ENCODE results near the gene KIT. TPM values are rescaled to one million over a fixed set of nuclear protein-coding genes. Genes with fewer than 3 reads are reported as not detected.

Gene KIT
- total RNA-seq, 2 experiments from 2014 or later: 0.96 to 11.0 TPM

DNA sequence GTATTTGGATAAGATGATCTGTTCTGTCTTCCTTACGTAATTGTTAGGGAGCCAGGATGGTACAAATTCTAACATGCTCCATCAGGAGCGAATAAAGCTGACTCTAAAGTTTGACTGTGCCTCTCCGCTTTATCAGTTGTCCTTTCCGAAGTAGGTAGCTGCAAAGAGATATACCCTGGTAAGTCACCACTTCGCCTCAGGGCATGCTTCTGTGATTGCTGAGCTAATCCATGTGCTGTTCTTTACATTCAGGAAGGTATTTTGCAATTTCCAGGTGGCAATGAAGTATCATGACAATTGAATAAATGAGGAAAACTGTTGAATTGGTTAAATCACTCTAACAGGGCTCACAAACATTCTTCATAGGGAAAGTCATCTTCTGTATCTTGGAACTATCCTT, 38.9 kb downstream of the KIT start:
- ATAC-seq (no peak), DNase-seq (no peak)
- Mint-ChIP-seq H3K4me1 (no peaks in the 10 kb centered on the region), H3K36me3 (no peaks in the 10 kb centered on the region), H3K9me3 (ENCODE audit: low read depth) (no peaks in the 10 kb centered on the region), H3K4me3 (no peak overlapping the region), H3K27me3 (no peaks in the 10 kb centered on the region), H3K27ac (no peak overlapping the region)
- CTCF ChIA-PET: no interaction called here

DNA sequence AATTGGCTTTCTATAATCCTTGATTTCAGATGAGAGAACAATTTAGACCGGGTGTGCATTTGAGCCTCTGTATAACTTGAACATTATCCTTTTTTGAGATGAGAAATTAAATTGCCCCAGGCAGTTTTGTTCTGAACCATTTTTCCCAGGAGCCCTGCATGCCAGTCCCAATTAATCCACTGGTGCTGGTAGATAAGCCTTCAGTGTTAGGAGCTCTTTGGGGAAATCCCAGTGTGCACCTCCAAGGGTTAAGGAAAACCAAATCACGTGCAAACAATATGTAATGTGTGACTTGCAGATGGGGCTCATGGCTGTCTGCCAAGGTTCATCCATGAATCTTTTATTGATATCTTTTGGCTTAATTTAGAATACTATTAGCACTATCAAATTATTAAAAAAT, 43.2 kb downstream of the KIT start:
- Mint-ChIP-seq H3K9me3 (ENCODE audit: low read depth) (no peaks in the 10 kb centered on the region), H3K36me3 (no peaks in the 10 kb centered on the region), H3K4me3 (no peak overlapping the region), H3K27me3 (no peaks in the 10 kb centered on the region), H3K27ac (no peak overlapping the region), H3K4me1 (no peaks in the 10 kb centered on the region)
- DNase-seq: no peak
- CTCF ChIA-PET: no interaction called here
- no peak for ATAC-seq

DNA sequence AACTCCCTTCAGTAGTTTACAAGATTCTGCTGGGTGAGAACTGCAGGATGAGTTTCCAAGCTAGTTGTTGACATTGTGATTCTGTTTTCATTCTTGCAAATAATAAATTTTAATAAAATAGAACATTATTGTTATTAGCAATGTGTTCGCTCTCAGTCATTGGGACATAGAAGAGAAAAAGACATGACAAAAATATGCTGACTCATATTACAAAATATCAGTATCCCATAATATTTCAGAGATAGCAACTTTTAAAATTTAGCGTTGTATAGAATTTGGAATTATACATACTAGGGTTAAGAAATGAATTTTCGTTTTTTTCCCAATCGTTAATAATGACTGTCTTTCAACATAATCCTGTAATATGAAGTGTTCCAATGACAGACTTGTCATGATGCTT, 45.4 kb downstream of the KIT start:
- Mint-ChIP-seq H3K9me3 (ENCODE audit: low read depth) (no peaks in the 10 kb centered on the region), H3K4me1 (no peaks in the 10 kb centered on the region), H3K36me3 (no peaks in the 10 kb centered on the region), H3K27ac (no peak overlapping the region), H3K27me3 (no peaks in the 10 kb centered on the region), H3K4me3 (no peak overlapping the region)
- no peak for DNase-seq
- no peak for ATAC-seq
- CTCF ChIA-PET: no interaction called here

- no peak for ATAC-seq
- DNase-seq: no peak
- Mint-ChIP-seq H3K9me3 (ENCODE audit: low read depth) (no peaks in the 10 kb centered on the region), H3K36me3 (no peaks in the 10 kb centered on the region), H3K4me3 (no peak overlapping the region), H3K27ac (no peak overlapping the region), H3K27me3 (no peaks in the 10 kb centered on the region), H3K4me1 (peaks cover 5% of the 10 kb centered on the region)
- CTCF ChIA-PET: no interaction called here
These were observed 49.6 kb downstream of the KIT start for GRCh38 chr4:54707406-54707805.

DNA sequence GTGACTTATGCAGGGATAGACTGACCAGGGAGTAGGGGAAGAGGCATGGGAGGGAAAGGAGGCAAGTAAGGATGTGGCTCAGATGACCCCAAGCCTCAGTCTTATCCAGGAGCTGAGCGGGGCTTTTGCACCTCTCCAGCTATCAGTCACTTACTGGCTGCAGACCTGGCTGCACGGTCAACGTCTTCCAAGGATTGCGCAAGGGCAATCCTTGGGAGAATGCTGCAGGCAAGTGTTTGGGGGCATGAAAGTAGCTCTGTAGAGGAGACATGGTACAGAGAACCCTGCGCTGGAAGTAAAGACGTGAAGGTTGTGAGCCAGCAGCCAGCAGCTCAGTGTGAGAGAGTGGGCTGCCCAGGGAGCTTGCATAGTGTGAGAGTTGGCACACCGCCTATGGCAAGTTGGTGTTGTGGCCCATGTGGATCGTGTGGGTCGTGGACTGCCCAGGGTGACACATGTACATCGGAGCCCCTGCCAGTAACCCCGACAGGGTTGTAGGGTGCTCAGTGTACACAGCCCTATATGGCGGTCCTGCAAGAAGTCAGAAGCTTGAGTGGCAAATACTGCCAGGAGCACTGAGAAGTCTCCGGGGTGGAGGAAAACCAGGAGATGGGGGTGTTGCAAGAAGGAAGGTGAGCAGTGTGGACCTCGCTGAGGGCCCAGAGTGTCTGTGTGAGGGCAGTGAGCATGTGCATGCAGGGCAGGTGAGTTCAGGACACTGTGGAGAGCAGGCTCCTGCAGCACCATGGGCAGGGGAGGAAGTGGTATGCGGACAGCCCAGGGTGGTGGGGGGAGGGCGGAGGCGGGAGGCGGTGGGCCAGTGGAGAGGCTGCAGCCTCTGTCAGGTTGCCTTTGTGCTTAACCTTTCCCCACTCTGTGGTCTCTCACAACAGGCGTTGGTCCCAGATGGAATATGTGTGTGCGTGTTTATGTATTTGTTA, 50.9 kb downstream of the KIT start:
- no peak for DNase-seq
- H3K27me3 Mint-ChIP-seq: no peaks in the 10 kb centered on the region
- no peak for ATAC-seq
- H3K36me3 Mint-ChIP-seq: no peaks in the 10 kb centered on the region
- H3K9me3 Mint-ChIP-seq (ENCODE audit: low read depth): no peaks in the 10 kb centered on the region
- H3K4me3 Mint-ChIP-seq: no peak overlapping the region
- CTCF ChIA-PET: no interaction called here
- no peak overlapping the region for H3K27ac Mint-ChIP-seq
- H3K4me1 Mint-ChIP-seq: peaks cover 5% of the 10 kb centered on the region

DNA sequence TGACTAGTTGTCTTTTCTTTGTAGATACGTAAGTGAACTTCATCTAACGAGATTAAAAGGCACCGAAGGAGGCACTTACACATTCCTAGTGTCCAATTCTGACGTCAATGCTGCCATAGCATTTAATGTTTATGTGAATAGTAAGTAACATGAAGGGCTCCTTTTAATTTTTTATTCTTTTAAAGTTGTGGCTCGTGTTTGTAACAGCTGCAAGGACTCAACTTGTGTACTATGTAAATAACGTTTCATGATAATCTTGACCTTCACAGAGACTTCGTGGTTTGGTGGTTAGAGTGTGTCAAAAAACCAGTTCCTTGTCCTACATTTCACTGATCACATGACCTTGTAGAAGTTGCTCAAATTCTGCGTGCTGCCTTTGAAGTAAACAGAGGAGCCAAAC, 51.6 kb downstream of the KIT start:
- no peaks in the 10 kb centered on the region for H3K9me3 Mint-ChIP-seq (ENCODE audit: low read depth)
- no peak for DNase-seq
- no peak for ATAC-seq
- H3K4me1 Mint-ChIP-seq: peaks cover 5% of the 10 kb centered on the region
- no peak overlapping the region for H3K27ac Mint-ChIP-seq
- no peaks in the 10 kb centered on the region for H3K27me3 Mint-ChIP-seq
- H3K4me3 Mint-ChIP-seq: no peak overlapping the region
- H3K36me3 Mint-ChIP-seq: no peaks in the 10 kb centered on the region
- CTCF ChIA-PET: no interaction called here

GRCh38 chr4:54712206-54712605, 54.4 kb downstream of the KIT start:
- H3K9me3 Mint-ChIP-seq (ENCODE audit: low read depth): no peaks in the 10 kb centered on the region
- no peaks in the 10 kb centered on the region for H3K27me3 Mint-ChIP-seq
- CTCF ChIA-PET: no interaction called here
- no peaks in the 10 kb centered on the region for H3K36me3 Mint-ChIP-seq
- H3K4me1 Mint-ChIP-seq: peaks cover 5% of the 10 kb centered on the region
- H3K27ac Mint-ChIP-seq: no peak overlapping the region
- no peak overlapping the region for H3K4me3 Mint-ChIP-seq
- ATAC-seq (no peak), DNase-seq (no peak)

GRCh38 chr4:54714631-54715030, 56.9 kb downstream of the KIT start:
- Mint-ChIP-seq H3K36me3 (no peaks in the 10 kb centered on the region), H3K4me3 (no peak overlapping the region), H3K27me3 (no peaks in the 10 kb centered on the region), H3K27ac (no peak overlapping the region), H3K9me3 (ENCODE audit: low read depth) (no peaks in the 10 kb centered on the region), H3K4me1 (peaks cover under 1% of the 10 kb centered on the region)
- ATAC-seq: no peak
- CTCF ChIA-PET: no interaction called here
- no peak for DNase-seq

DNA sequence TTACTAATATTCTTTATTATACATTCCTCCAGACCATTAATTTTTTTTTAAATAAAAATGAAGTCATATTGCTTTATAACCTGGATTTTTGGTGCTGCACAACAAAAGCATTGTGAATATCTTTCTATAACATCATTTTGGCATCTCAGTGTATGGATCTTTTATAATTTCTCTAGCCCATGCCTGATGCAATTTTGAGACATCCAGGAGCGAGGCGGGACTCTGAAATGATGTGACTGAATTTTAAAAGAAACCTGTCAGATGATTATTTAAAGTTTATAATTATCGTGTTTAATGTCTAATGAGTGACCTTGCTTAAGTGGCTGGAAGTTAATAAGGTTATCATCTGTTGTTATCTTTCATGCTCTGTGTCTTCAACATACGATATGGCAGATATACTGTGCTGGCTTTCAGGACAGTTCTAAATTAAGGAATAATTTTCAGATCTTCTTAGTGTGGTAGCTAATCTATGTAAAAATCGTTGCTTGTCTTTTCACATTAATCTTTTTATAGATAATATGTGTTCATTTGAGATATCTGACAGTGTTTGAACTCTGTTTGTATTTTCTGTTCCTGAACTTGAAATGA, 58.8 kb downstream of the KIT start:
- no peak for ATAC-seq
- Mint-ChIP-seq H3K27ac (no peak overlapping the region), H3K36me3 (no peaks in the 10 kb centered on the region), H3K4me1 (no peaks in the 10 kb centered on the region), H3K27me3 (no peaks in the 10 kb centered on the region), H3K4me3 (no peak overlapping the region), H3K9me3 (ENCODE audit: low read depth) (no peaks in the 10 kb centered on the region)
- CTCF ChIA-PET: no interaction called here
- no peak for DNase-seq

- Mint-ChIP-seq H3K4me1 (no peaks in the 10 kb centered on the region), H3K36me3 (no peaks in the 10 kb centered on the region), H3K27ac (no peak overlapping the region), H3K9me3 (ENCODE audit: low read depth) (no peaks in the 10 kb centered on the region), H3K27me3 (no peaks in the 10 kb centered on the region), H3K4me3 (no peak overlapping the region)
- CTCF ChIA-PET: no interaction called here
- no peak for DNase-seq
- ATAC-seq: no peak
These were observed 59.9 kb downstream of the KIT start for GRCh38 chr4:54717694-54718093.

DNA sequence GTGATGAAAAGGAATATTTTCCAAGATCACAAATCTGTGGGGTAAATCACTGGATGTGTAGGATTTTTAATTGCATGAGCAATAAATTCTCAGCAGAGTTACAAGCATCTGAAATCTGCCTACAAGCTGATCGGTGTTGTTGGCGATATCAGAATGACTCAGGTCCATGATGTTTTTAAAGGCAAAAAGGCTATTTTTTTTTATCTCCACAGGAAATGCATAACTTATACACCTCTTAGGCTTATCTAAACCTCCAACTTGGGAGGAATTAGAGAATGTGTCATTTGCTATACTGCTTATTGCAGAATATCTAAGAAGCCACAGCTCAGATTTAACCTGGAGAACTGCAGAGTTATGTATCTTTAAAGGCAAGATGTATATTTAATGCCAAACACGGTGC, 61.6 kb downstream of the KIT start:
- Mint-ChIP-seq H3K27me3 (no peaks in the 10 kb centered on the region), H3K4me3 (no peak overlapping the region), H3K4me1 (no peaks in the 10 kb centered on the region), H3K9me3 (ENCODE audit: low read depth) (no peaks in the 10 kb centered on the region), H3K27ac (no peak overlapping the region), H3K36me3 (no peaks in the 10 kb centered on the region)
- CTCF ChIA-PET: no interaction called here
- DNase-seq: no peak
- ATAC-seq: no peak

DNA sequence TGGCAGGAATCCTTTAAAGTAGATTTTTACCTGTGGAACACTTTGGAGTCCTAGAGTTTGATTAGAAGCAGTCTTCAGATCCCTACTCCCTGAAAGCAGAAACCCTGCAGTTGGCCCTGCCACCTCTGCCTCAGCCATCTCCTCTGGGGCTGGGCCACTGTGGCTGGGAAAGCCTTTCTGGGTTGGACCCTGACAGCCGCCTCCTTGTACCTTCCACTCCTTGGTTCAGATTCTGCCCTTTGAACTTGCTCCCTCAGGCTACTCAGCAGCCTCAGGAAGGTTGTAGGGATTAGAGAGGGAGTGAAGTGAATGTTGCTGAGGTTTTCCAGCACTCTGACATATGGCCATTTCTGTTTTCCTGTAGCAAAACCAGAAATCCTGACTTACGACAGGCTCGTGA, 65.5 kb downstream of the KIT start:
- DNase-seq (no peak), ATAC-seq (no peak)
- Mint-ChIP-seq H3K27me3 (no peaks in the 10 kb centered on the region), H3K9me3 (ENCODE audit: low read depth) (no peaks in the 10 kb centered on the region), H3K27ac (no peak overlapping the region), H3K4me1 (no peaks in the 10 kb centered on the region), H3K4me3 (no peak overlapping the region), H3K36me3 (no peaks in the 10 kb centered on the region)
- CTCF ChIA-PET: no interaction called here

- no peak overlapping the region for H3K4me3 Mint-ChIP-seq
- H3K36me3 Mint-ChIP-seq: no peaks in the 10 kb centered on the region
- CTCF ChIA-PET: no interaction called here
- DNase-seq (no peak), ATAC-seq (no peak)
- no peaks in the 10 kb centered on the region for H3K4me1 Mint-ChIP-seq
- no peak overlapping the region for H3K27ac Mint-ChIP-seq
- H3K27me3 Mint-ChIP-seq: no peaks in the 10 kb centered on the region
- no peaks in the 10 kb centered on the region for H3K9me3 Mint-ChIP-seq (ENCODE audit: low read depth)
These were observed 66.1 kb downstream of the KIT start for GRCh38 chr4:54723820-54724219.

- no peaks in the 10 kb centered on the region for H3K9me3 Mint-ChIP-seq (ENCODE audit: low read depth)
- CTCF ChIA-PET: no interaction called here
- H3K27me3 Mint-ChIP-seq: no peaks in the 10 kb centered on the region
- H3K4me1 Mint-ChIP-seq: no peaks in the 10 kb centered on the region
- no peak for DNase-seq
- ATAC-seq: no peak
- H3K4me3 Mint-ChIP-seq: no peak overlapping the region
- H3K36me3 Mint-ChIP-seq: no peaks in the 10 kb centered on the region
- no peak overlapping the region for H3K27ac Mint-ChIP-seq
These were observed 69.2 kb downstream of the KIT start for GRCh38 chr4:54726907-54727306.
